Natural killer cell (primary cell): Measurements from ENCODE around the gene ASIC3. TPM values are rescaled to one million over a fixed set of nuclear protein-coding genes. Genes with fewer than 3 reads are reported as not detected.

Experiments
- ATAC-seq, 3 donors: fragments of 150-1000 bp in 2 of 3; fragments of 200-7000 bp in 1 of 3; cut with Tn5 transposase; 1 replicate in 1 of 3; 2 replicates in 2 of 3; pipeline ENCODE4 v1.10.0; 2021; ENCODE audit warnings: mild to moderate bottlenecking in 2 of 3, moderate library complexity in 2 of 3
- DNase-seq, 2 donors: peaks; one replicate each; pipeline versions ENCODE4 v3.0.0 to v3.0.0-alpha.2; 2013 to 2021; ENCODE audit warnings: mixed read lengths in 1 of 2
- H3K27ac ChIP-seq: one replicate; pipeline ENCODE4 v1.5.1; 2013; ENCODE audit warnings: mild to moderate bottlenecking, low read length
- H3K27me3 ChIP-seq: one replicate; pipeline ENCODE4 v1.6.1; 2013; ENCODE audit warnings: low read length; ENCODE audit not compliant: control insufficient read depth, insufficient read depth
- H3K36me3 ChIP-seq: one replicate; pipeline ENCODE4 v1.6.1; 2013; ENCODE audit warnings: low read length; ENCODE audit not compliant: control insufficient read depth, insufficient read depth
- H3K4me1 ChIP-seq: one replicate; pipeline ENCODE4 v1.6.1; 2013; ENCODE audit warnings: low read length; ENCODE audit not compliant: control insufficient read depth, insufficient read depth
- H3K4me3 ChIP-seq: one replicate; pipeline ENCODE4 v1.5.1; 2013; ENCODE audit warnings: low read length
- H3K9me3 ChIP-seq: one replicate; pipeline ENCODE4 v1.6.1; 2013; ENCODE audit warnings: low read length; ENCODE audit not compliant: control insufficient read depth, insufficient read depth
- H3K27ac Mint-ChIP-seq, 2 donors: one replicate each; pipeline ENCODE4 v1.8.0; 2022; ENCODE audit warnings: mild to moderate bottlenecking in 2 of 2, mixed read lengths in 2 of 2, moderate library complexity in 1 of 2
- H3K27me3 Mint-ChIP-seq, 2 donors: one replicate each; pipeline ENCODE4 v1.8.0; 2022; ENCODE audit warnings: low read depth in 2 of 2, mixed read lengths in 2 of 2
- H3K36me3 Mint-ChIP-seq: one replicate; pipeline ENCODE4 v1.8.0; 2022; ENCODE audit warnings: mixed read lengths
- H3K4me1 Mint-ChIP-seq, 2 donors: one replicate each; pipeline ENCODE4 v1.8.0; 2022; ENCODE audit warnings: mixed read lengths in 2 of 2
- H3K4me3 Mint-ChIP-seq: one replicate; pipeline ENCODE4 v1.8.0; 2022; ENCODE audit warnings: mild to moderate bottlenecking, moderate library complexity, mixed read lengths
- H3K9me3 Mint-ChIP-seq, 2 donors: one replicate each; pipeline ENCODE4 v1.8.0; 2022; ENCODE audit warnings: mixed read lengths in 2 of 2
- WGBS: methylation state at CpG from one replicate; pipeline ENCODE4 v1.1.7; 2013; ENCODE audit warnings: missing lambda C conversion rate; ENCODE audit not compliant: insufficient coverage; 5-methylcytosine and 5-hydroxymethylcytosine counted together
- intact Hi-C: fragments of 100-400 bp; cut with micrococcal nuclease; formaldehyde crosslinking; loops from one replicate; pipeline ENCODE4 v1.14.2; 2022
- total RNA-seq, 4 donors: library from RNA; stranded (reverse); fragments of 120-200 nt in 1 of 4; gene quantifications; one replicate each; pipeline versions ENCODE4 v1.2.3 to v1.2.4, GENCODE V29; 2013 to 2022
- TF ChIP-seq, protein P1 (sequence below): fragments of 200-600 bp; IDR thresholded peaks from one replicate; pipeline ENCODE4 v1.8.0; 2022; ENCODE audit warnings: antibody characterized with exemption

ASIC3 gene
- total RNA-seq, 3 donors from 2014 or later (not counting 1 experiment from before 2014, with no cell fraction given) = 5.7 to 7.9 (median 5.9) TPM

DNA sequence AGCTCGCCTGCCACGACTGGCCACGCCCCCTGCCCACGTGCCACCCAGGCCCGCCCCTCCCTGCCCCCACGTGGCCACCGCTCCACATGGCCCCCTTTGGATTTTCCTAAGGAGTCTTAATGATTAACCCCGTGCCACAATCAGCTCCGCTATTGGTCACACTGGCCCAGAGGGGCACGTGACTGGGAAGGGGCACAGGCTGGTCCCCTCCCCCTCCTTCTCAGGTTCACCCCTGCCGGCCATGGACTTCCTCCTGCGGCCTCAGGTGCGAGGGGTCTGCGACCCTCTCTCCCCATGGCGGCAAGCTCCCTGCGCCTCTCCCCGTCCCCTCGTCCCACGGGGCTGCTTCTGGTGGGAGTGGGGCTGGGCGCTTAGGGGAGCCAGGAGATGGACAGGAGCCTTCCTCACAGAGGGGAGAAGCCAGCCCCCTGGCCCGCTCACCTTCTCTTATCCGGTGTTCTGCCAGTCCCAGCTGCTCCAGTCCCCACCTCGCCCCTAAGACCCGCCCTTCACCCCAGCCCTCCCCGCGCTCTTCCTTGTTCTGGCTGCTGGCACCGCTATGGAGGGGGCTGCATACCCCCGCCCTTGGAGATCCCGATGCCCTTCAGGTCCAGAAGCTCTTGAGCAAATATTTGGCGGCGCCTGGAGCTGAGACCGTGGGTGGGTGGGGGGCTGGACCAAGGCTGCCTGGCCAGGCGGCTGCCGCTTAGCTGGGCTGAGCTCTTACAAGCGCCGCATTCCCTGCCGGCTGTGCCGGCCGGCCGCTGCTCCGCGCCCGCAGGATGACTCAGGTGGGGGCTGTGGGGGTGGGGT is 14.3 kb downstream of the ASIC3 start:
- ATAC-seq = no peak
- H3K36me3 ChIP-seq = peaks cover 16% of the 10 kb centered on the region
- Mint-ChIP-seq H3K27ac (no peak overlapping the region), H3K4me3 (no peak overlapping the region), H3K4me1 (peaks cover 9 to 34% of the 10 kb centered on the region in 2 donors), H3K27me3 (no peaks in the 10 kb centered on the region), H3K9me3 (no peaks in the 10 kb centered on the region), H3K36me3 (no peaks in the 10 kb centered on the region)
- 91% methylated on average over 37 of the region's 43 CpGs for WGBS
- peaks cover 27% of the 10 kb centered on the region for H3K4me1 ChIP-seq
- intact Hi-C loops = no loop called here
- TF ChIP-seq, protein P1, sequence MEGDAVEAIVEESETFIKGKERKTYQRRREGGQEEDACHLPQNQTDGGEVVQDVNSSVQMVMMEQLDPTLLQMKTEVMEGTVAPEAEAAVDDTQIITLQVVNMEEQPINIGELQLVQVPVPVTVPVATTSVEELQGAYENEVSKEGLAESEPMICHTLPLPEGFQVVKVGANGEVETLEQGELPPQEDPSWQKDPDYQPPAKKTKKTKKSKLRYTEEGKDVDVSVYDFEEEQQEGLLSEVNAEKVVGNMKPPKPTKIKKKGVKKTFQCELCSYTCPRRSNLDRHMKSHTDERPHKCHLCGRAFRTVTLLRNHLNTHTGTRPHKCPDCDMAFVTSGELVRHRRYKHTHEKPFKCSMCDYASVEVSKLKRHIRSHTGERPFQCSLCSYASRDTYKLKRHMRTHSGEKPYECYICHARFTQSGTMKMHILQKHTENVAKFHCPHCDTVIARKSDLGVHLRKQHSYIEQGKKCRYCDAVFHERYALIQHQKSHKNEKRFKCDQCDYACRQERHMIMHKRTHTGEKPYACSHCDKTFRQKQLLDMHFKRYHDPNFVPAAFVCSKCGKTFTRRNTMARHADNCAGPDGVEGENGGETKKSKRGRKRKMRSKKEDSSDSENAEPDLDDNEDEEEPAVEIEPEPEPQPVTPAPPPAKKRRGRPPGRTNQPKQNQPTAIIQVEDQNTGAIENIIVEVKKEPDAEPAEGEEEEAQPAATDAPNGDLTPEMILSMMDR = no peak
- DNase-seq = no peak
- H3K9me3 ChIP-seq = no peaks in the 10 kb centered on the region
- no peak overlapping the region for H3K27ac ChIP-seq
- no peak overlapping the region for H3K4me3 ChIP-seq
- no peaks in the 10 kb centered on the region for H3K27me3 ChIP-seq

DNA sequence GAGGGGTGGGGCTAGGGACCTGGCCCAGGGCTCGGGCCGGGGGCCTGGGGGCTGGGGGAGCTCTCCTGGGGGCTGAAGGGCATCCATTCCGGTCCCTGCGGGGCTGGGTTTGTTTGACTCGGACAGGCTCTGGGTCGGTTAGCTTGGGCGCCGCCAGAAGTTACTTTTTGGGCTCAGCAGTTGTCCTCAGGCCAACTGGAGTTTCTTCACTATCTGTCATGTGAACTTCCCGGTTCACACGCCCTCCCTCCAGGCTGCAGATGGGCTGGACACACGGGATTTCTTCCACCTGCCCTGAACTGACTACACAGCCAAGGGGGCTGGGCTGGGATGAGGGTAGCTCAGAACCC is 14.9 kb downstream of the ASIC3 start:
- no peaks in the 10 kb centered on the region for H3K36me3 Mint-ChIP-seq
- Histone ChIP-seq H3K4me1 (peaks cover 25% of the 10 kb centered on the region), H3K27me3 (no peaks in the 10 kb centered on the region), H3K27ac (no peak overlapping the region), H3K9me3 (no peaks in the 10 kb centered on the region), H3K4me3 (no peak overlapping the region), H3K36me3 (peaks cover 21% of the 10 kb centered on the region)
- WGBS = 97% methylated on average over 11 of the region's 11 CpGs
- TF ChIP-seq, protein P1 = no peak
- H3K27ac Mint-ChIP-seq = no peak overlapping the region
- no peak for ATAC-seq
- H3K27me3 Mint-ChIP-seq = no peaks in the 10 kb centered on the region
- no peaks in the 10 kb centered on the region for H3K9me3 Mint-ChIP-seq
- DNase-seq = no peak
- peaks cover 7 to 30% of the 10 kb centered on the region in 2 donors for H3K4me1 Mint-ChIP-seq
- no peak overlapping the region for H3K4me3 Mint-ChIP-seq
- intact Hi-C loops = no loop called here

DNA sequence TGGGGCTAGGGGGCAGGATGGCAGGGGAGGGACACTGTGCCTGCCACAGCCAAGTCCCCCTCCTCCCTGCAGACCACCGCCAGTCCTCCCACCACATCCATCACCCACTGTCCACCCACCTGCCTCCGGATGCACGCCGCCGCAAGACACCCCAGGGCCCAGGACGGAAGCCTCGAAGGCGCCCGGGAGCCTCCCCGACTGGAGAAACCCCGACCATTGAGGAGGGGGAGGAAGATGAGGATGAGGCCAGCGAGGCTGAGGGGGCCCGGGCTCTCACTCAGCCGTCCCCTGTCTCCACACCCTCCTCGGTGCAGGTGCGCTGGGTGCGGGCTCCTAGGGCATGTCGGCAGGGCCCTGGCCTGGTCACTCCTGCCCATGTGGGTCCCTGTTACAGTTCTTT is 16.1 kb downstream of the ASIC3 start:
- peaks cover 0 to 23% of the 10 kb centered on the region in 2 donors for H3K4me1 Mint-ChIP-seq
- H3K36me3 ChIP-seq = peaks cover 28% of the 10 kb centered on the region
- 99% methylated on average over 18 of the region's 18 CpGs for WGBS
- no peak overlapping the region for H3K27ac ChIP-seq
- H3K4me3 Mint-ChIP-seq = no peak overlapping the region
- intact Hi-C loops = no loop called here
- H3K36me3 Mint-ChIP-seq = no peaks in the 10 kb centered on the region
- H3K9me3 Mint-ChIP-seq = no peaks in the 10 kb centered on the region
- H3K9me3 ChIP-seq = no peaks in the 10 kb centered on the region
- H3K27me3 ChIP-seq = no peaks in the 10 kb centered on the region
- H3K27ac Mint-ChIP-seq = no peak overlapping the region
- no peak overlapping the region for H3K4me3 ChIP-seq
- ATAC-seq (no peak), DNase-seq (no peak)
- no peaks in the 10 kb centered on the region for H3K27me3 Mint-ChIP-seq
- TF ChIP-seq, protein P1 = no peak
- peaks cover 14% of the 10 kb centered on the region for H3K4me1 ChIP-seq

DNA sequence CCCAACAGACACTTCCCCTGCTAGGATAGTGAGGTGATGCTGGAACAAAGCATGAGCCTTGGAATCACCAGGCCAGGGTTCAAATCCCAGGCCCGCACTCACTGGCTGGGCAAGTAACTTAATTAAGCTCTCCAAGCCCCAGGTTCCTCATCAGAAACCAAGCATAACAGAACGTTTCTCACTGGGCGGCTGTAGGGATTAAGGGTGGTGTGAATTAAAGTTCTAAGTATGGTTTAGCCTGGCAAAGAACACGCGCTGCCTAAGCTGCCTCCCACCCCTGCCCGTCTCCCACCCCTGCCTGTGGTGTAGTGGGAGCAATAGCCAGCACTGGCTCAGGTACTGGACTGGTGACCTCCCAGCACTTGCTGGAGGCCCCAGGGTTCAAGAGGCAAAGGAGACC is 16.7 kb downstream of the ASIC3 start:
- ATAC-seq = no peak
- 92% methylated on average over 4 of the region's 6 CpGs for WGBS
- no peaks in the 10 kb centered on the region for H3K9me3 ChIP-seq
- no peaks in the 10 kb centered on the region for H3K27me3 ChIP-seq
- Mint-ChIP-seq H3K4me3 (no peak overlapping the region), H3K4me1 (peaks cover 0 to 20% of the 10 kb centered on the region in 2 donors), H3K36me3 (no peaks in the 10 kb centered on the region), H3K27me3 (no peaks in the 10 kb centered on the region), H3K27ac (no peak overlapping the region), H3K9me3 (no peaks in the 10 kb centered on the region)
- intact Hi-C loops = no loop called here
- no peak for DNase-seq
- H3K4me1 ChIP-seq = peaks cover 12% of the 10 kb centered on the region
- TF ChIP-seq, protein P1 = no peak
- H3K27ac ChIP-seq = no peak overlapping the region
- no peak overlapping the region for H3K4me3 ChIP-seq
- peaks cover 33% of the 10 kb centered on the region for H3K36me3 ChIP-seq
